SKM-1 treated with dmso at 0.1 percent for 144 hours (cell line): ENCODE data around the gene TRIP10.
"Not testable (repeated sequence)": the region's sequence is repeated elsewhere in the genome, so short reads cannot be mapped to it uniquely, and the experiment has no call there.

Experiments
- DNase-seq: peaks from one replicate; lab custom pipeline; 2025; ENCODE audit not compliant: unreplicated experiment; lab: John Stamatoyannopoulos, UW

TRIP10 gene

DNA sequence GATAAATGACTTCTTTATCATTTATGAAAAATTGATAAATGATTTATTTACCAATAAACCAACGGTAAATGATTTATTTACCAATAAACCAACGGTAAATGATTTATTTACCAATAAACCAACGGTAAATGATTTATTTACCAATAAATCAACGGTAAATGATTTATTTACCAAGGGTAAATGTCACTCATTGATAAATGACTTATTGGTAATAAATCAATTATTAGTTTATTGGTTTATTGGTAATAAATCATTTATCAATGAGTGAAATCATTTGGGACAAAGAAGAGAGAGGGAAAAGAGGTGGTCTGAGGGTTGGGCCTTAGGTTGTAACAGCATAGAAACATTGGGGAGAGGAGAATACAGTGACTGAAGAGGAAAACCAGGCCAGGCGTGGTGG, 54.5 kb downstream of the TRIP10 start:
- DNase-seq, result no peak

DNA sequence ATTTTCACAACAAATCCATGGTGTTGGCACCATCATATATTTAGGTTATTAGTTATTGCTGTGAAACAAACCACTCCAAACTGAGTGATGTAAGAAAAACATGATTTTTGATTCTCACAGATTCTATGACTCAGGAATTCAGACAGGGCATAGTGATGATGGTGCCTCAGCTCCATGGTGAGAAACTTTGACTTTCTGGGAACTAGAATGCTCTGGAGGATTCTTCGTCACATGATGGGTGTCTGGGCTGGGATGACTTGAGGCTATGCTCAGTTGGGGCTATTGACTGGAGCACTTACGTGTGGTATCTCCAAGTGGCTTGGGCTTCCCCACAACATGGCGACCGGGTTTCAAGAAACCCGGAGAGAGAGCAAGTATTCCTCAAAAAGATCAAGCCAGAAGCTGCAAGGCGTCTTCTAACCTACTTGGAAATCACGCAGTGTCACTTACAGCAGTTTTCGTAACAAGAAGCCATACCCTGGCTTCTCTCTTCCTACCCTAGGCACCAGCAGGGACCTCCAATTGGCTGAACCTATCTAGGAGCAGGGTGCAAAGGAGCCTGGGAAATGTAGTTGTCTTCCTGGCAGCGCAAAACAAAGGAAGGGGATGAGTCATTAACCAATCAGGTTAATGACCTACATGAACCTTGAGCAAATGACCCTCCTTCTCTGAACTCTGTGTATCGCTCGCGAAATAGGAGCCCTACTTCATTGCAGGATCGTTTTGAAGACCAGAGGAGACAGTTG, 55.4 kb downstream of the TRIP10 start:
- no peak for DNase-seq

DNA sequence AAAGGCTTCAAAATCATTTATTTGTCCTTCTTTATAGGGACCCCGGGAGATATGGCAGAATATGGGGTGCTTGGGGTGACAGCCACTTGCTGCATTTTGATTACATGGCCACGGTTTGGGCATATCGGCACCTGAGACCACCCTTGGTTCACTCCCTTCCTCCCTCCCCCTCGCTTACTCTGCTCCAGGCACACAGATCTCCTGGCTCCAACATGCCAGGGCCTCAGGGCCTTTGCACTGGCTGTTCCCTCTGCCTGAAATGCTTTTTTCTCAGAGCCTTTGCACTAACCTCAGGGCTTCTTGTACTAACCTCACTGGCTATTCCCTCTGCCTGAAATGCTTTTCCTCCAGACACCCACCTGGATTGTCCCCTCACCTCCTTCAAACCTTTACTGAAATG, 56.8 kb downstream of the TRIP10 start:
- no peak for DNase-seq

- DNase-seq, result no peak
Measured at GRCh38 chr19:6797646-6798045, 58.2 kb downstream of the TRIP10 start.

- DNase-seq, result not testable (repeated sequence)
Measured at GRCh38 chr19:6800160-6800790, 60.8 kb downstream of the TRIP10 start.

DNA sequence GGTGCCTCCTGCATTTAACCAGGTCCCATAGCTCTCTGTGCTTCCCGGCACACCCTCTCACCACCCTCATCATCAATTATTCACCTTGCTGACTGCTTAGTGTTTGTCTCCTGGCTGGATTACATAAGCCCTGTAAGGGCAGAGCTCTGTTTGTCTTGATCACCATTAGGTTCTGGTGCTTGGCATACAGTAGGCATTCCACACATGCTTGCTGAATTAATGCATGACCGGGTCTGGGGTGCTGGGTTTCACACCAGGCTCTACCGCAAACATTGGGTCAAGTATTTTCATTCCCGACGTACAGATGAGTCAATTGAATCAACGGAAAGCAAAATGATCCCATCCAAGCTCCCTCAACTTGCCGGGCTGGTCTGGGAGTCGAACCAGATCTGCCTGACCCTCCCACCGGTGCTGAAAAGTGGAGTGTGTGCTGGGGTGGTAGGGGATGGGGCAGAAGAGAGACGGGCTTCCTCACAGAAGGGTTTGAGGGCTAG, 61.6 kb downstream of the TRIP10 start:
- no peak for DNase-seq
